HG03469 (cell line): Measurements from ENCODE around the gene EPN3.
A peak's percentile ranks its signal among the peaks of the same experiment; 100 is the strongest.

Source experiments
- ATAC-seq: cut with Tn5 transposase; IDR thresholded peaks from one replicate; pipeline ENCODE4 v1.9.1; 2021; ENCODE audit warnings: mild to moderate bottlenecking, moderate library complexity, moderate number of reproducible peaks; ENCODE audit not compliant: unreplicated experiment

EPN3 gene

GRCh38 chr17:50533720-50534148 is 1.2 kb downstream of the EPN3 start:
- ATAC-seq, result no peak

DNA sequence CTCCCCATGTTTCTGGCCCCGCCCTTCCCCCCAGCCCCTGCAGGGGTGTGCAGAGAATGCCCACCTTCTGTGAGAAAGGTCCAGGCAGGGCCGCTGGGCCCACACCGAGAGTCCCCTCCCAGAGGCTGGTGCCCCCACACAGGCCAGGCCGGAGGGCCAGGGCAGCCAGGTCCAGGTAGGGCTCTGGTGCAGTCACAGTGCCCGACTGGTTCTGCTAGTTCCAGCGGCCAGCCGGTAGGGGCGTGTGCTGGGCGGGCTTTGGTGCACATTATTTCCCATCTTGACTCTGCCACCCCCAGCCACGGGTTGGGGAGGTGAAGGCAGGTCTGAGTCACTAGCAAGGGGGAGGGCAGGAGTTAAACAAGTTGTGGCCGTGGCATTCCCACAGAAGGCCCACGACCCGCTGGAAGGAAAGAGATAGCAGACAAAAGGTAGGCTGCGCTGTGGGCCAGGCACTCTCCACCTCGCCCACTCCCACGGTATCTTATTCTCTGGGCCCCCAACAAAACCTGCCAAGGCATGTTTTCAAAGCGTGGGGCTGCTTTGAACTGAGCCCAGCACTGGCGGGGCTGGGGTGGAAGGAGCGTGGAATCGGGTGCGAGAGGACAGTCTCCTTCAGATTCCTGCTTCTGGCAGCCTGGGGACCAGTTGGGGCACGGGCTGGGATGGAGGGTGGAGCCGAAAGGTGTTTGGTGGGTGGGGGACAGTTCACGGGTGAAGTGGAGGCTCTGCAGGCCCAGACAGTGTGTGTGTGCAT is 1.9 kb downstream of the EPN3 start:
- no peak for ATAC-seq

DNA sequence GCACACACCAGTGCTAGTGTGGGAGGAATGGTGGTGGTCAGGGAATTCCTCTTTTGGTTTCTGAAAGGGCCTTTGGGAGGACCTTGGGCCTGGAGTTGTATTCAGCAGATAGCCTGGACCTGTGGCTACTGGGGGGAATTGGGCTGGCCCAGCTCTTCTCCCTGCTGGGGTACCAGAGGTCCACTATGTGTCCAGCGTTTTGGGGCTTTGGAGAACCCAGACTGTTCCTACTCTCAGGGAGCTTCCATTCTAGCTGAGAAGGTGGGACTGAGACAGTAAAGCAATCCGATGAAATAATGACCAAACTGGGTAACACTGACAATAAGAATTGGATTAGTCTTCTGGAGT is 2.4 kb downstream of the EPN3 start:
- ATAC-seq, result no peak

- ATAC-seq, result no peak
Measured at GRCh38 chr17:50535407-50535806, 2.9 kb downstream of the EPN3 start.

- no peak for ATAC-seq
Measured at GRCh38 chr17:50536683-50537646, 4.4 kb downstream of the EPN3 start.

GRCh38 chr17:50537721-50538548 is 5.4 kb downstream of the EPN3 start:
- no peak for ATAC-seq

- ATAC-seq, result no peak
Measured at GRCh38 chr17:50538549-50539410, 6.2 kb downstream of the EPN3 start.

DNA sequence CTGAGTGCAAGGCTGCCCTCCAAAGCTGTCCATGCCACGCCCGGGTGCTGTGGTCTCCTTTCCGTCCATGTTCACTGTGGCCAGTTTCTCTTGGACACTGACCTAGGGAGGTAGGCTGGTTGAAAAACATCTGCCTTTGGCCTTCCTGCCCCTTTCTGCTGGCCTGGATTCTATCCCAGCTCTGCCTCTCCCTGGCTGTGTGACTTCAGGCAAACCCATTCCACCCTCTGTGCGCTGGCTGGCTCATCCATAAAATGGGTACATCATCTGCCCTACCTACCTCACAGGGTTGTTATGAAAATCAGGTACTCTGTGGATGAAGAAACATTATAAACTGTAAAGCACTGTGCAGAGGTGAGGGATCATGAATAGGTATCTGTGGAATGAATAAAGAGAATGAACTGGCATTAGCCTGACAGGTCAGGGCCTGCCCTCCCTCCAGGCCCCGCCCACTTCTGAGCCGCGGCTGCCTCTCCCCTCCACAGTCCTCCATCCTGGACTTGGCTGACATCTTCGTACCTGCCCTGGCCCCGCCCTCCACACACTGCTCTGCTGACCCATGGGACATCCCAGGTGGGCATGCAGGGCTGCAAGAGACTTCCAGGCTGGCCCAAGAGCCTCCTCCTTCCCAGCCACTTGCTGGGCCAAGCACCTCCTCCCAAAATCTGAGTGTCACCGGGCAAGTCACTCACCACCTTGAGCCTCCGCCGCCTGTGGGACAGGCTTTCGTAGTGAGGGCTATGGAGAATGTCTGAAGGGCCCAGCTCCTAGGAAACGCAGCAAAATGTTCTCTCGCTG is 7.4 kb downstream of the EPN3 start:
- no peak for ATAC-seq

- no peak for ATAC-seq
Measured at GRCh38 chr17:50540560-50541401, 8.2 kb downstream of the EPN3 start.

DNA sequence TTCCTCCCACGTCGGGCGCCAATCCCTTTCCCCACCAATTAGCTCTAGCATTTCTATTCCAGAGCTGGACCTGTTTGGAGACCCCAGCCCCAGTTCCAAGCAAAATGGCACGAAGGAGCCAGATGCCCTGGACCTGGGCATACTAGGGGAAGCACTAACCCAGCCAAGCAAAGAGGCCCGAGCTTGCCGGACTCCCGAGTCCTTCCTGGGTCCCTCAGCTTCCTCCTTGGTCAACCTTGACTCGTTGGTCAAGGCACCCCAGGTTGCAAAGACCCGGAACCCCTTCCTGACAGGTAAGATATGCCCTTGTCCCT is 8.8 kb downstream of the EPN3 start:
- no peak for ATAC-seq

GRCh38 chr17:50541716-50542688 is 9.5 kb downstream of the EPN3 start:
- peak; percentile 41 for ATAC-seq

- no peak for ATAC-seq
Measured at GRCh38 chr17:50542795-50543774, 10.6 kb downstream of the EPN3 start.

- ATAC-seq, result no peak
Measured at GRCh38 chr17:50544516-50544915, 12.0 kb downstream of the EPN3 start.

DNA sequence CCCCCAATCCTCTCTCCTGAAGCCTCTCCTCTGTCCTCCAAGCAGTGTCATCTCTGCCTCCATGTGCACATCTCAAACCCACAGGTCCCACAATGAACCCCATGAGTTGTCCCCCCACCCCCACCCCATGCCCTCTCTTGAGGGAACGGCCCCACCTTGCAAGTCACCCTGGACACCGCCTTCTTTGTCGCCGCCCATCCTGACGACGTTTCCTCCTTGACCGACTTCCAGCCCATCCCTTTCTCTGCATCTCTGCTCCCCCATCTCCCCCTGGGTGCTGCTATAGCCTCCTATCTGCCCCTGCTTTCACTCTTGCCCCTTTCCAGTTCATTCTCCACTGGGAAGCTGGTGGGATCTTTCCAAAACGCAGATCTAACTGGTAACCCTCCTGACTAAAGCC is 12.8 kb downstream of the EPN3 start:
- no peak for ATAC-seq

DNA sequence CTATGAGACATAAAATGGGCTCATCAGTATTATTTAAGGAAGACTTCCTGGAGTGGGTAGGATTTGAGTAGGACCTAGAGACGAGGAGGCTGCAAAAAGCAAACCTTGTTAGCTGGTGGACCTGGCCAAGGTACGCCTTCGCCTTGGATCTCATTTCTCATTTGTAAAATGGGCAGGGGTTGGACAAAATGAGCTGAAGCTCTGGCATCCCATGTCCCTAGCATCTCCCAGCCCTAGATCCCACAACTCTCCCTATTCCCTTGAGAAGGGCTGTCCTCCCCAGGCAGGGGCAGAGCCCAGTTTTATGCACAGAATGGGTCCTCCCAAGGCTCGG is 14.1 kb downstream of the EPN3 start:
- ATAC-seq, result no peak

- peak; percentile 64 for ATAC-seq
Measured at GRCh38 chr17:50547035-50547735, 14.7 kb downstream of the EPN3 start, which contains the start of gene SPATA20. TSS of gene SPATA20 (plus strand) at chr17:50547174. CDS start at chr17:50547209, 35 bp downstream.
